IPS-18a (cell line): Measurements from ENCODE around the gene FAM151A.

Experiments
- H3K27ac ChIP-seq: one replicate; pipeline ENCODE4 v1.5.1; 2013; ENCODE audit warnings: low read length
- H3K27me3 ChIP-seq: one replicate; pipeline ENCODE4 v1.6.1; 2013; ENCODE audit warnings: mild to moderate bottlenecking, low read length; ENCODE audit not compliant: control insufficient read depth, insufficient read depth
- H3K36me3 ChIP-seq: one replicate; pipeline ENCODE4 v1.6.1; 2013; ENCODE audit warnings: low read depth, low read length; ENCODE audit not compliant: control insufficient read depth
- H3K4me1 ChIP-seq: one replicate; pipeline ENCODE4 v1.6.1; 2013; ENCODE audit warnings: low read depth, low read length; ENCODE audit not compliant: control insufficient read depth
- H3K4me3 ChIP-seq: one replicate; pipeline ENCODE4 v1.5.1; 2013; ENCODE audit warnings: low read length
- H3K9ac ChIP-seq: one replicate; pipeline ENCODE4 v1.6.1; 2013; ENCODE audit warnings: mild to moderate bottlenecking, low read length, moderate library complexity
- H3K9me3 ChIP-seq: one replicate; pipeline ENCODE4 v1.6.1; 2013; ENCODE audit warnings: low read depth, low read length; ENCODE audit not compliant: control insufficient read depth

The FAM151A gene

GRCh38 chr1:54627196-54627595, 3.9 kb upstream of the FAM151A start:
- Histone ChIP-seq H3K4me1 (no peaks in the 10 kb centered on the region), H3K9me3 (no peaks in the 10 kb centered on the region), H3K9ac (no peak overlapping the region), H3K27me3 (no peaks in the 10 kb centered on the region), H3K36me3 (no peaks in the 10 kb centered on the region), H3K27ac (no peak overlapping the region), H3K4me3 (no peak overlapping the region)

GRCh38 chr1:54624466-54625464, 1.4 kb upstream of the FAM151A start:
- Histone ChIP-seq H3K9ac (no peak overlapping the region), H3K4me1 (no peaks in the 10 kb centered on the region), H3K27me3 (no peaks in the 10 kb centered on the region), H3K36me3 (no peaks in the 10 kb centered on the region), H3K9me3 (no peaks in the 10 kb centered on the region), H3K27ac (no peak overlapping the region), H3K4me3 (no peak overlapping the region)

- H3K36me3 ChIP-seq, result no peaks in the 10 kb centered on the region
- H3K27ac ChIP-seq, result no peak overlapping the region
- no peaks in the 10 kb centered on the region for H3K4me1 ChIP-seq
- no peaks in the 10 kb centered on the region for H3K9me3 ChIP-seq
- no peaks in the 10 kb centered on the region for H3K27me3 ChIP-seq
- H3K9ac ChIP-seq, result no peak overlapping the region
- no peak overlapping the region for H3K4me3 ChIP-seq
Measured at GRCh38 chr1:54619749-54620148, 3.6 kb downstream of the FAM151A start.

GRCh38 chr1:54615531-54616279, 7.6 kb downstream of the FAM151A start:
- Histone ChIP-seq H3K4me3 (no peak overlapping the region), H3K9ac (no peak overlapping the region), H3K9me3 (no peaks in the 10 kb centered on the region), H3K4me1 (peaks cover 3% of the 10 kb centered on the region), H3K36me3 (no peaks in the 10 kb centered on the region), H3K27me3 (no peaks in the 10 kb centered on the region), H3K27ac (no peak overlapping the region)

- no peak overlapping the region for H3K27ac ChIP-seq
- H3K9ac ChIP-seq, result no peak overlapping the region
- H3K9me3 ChIP-seq, result no peaks in the 10 kb centered on the region
- H3K4me3 ChIP-seq, result no peak overlapping the region
- peaks cover 3% of the 10 kb centered on the region for H3K4me1 ChIP-seq
- no peaks in the 10 kb centered on the region for H3K27me3 ChIP-seq
- H3K36me3 ChIP-seq, result no peaks in the 10 kb centered on the region
Measured at GRCh38 chr1:54614563-54614962, 8.8 kb downstream of the FAM151A start.

GRCh38 chr1:54614024-54614423, 9.3 kb downstream of the FAM151A start:
- Histone ChIP-seq H3K9ac (no peak overlapping the region), H3K4me3 (no peak overlapping the region), H3K4me1 (peaks cover 3% of the 10 kb centered on the region), H3K27me3 (no peaks in the 10 kb centered on the region), H3K36me3 (no peaks in the 10 kb centered on the region), H3K9me3 (no peaks in the 10 kb centered on the region), H3K27ac (no peak overlapping the region)

GRCh38 chr1:54611621-54612020, 11.7 kb downstream of the FAM151A start:
- Histone ChIP-seq H3K36me3 (no peaks in the 10 kb centered on the region), H3K9me3 (no peaks in the 10 kb centered on the region), H3K27ac (no peak overlapping the region), H3K9ac (no peak overlapping the region), H3K27me3 (no peaks in the 10 kb centered on the region), H3K4me1 (peaks cover 3% of the 10 kb centered on the region), H3K4me3 (no peak overlapping the region)

GRCh38 chr1:54610601-54611580, 12.4 kb downstream of the FAM151A start:
- Histone ChIP-seq H3K36me3 (no peaks in the 10 kb centered on the region), H3K27me3 (no peaks in the 10 kb centered on the region), H3K4me3 (no peak overlapping the region), H3K9ac (peak overlapping the region; percentile 1), H3K9me3 (no peaks in the 10 kb centered on the region), H3K4me1 (peaks cover 3% of the 10 kb centered on the region), H3K27ac (no peak overlapping the region)

- H3K9ac ChIP-seq, result peak overlapping the region; percentile 1
- peak overlapping the region; percentile 2 for H3K27ac ChIP-seq
- no peaks in the 10 kb centered on the region for H3K27me3 ChIP-seq
- no peak overlapping the region for H3K4me3 ChIP-seq
- no peaks in the 10 kb centered on the region for H3K9me3 ChIP-seq
- no peaks in the 10 kb centered on the region for H3K36me3 ChIP-seq
- H3K4me1 ChIP-seq, result peaks cover 3% of the 10 kb centered on the region
Measured at GRCh38 chr1:54610048-54610447, 13.3 kb downstream of the FAM151A start.

- H3K27me3 ChIP-seq, result no peaks in the 10 kb centered on the region
- no peaks in the 10 kb centered on the region for H3K9me3 ChIP-seq
- H3K9ac ChIP-seq, result no peak overlapping the region
- no peaks in the 10 kb centered on the region for H3K36me3 ChIP-seq
- no peak overlapping the region for H3K27ac ChIP-seq
- peaks cover 3% of the 10 kb centered on the region for H3K4me1 ChIP-seq
- no peak overlapping the region for H3K4me3 ChIP-seq
Measured at GRCh38 chr1:54609301-54609921, 13.9 kb downstream of the FAM151A start.
